GM23248 (cell line): ENCODE data around the gene DKK3.

Experiments
- EZH2 ChIP-seq: fragments of 200-600 bp; sonication (generic); IDR thresholded peaks from 2 replicates; pipeline ENCODE4 v1.6.1; 2018; ENCODE audit warnings: antibody characterized with exemption, mild to moderate bottlenecking; ENCODE audit not compliant: insufficient read depth, poor library complexity, severe bottlenecking
- EZH2phosphoT487 ChIP-seq: fragments of 200-600 bp; sonication (generic); IDR thresholded peaks from 2 replicates; pipeline ENCODE4 v1.6.1; 2018; ENCODE audit warnings: antibody characterized with exemption, moderate library complexity, mild to moderate bottlenecking, low read depth; ENCODE audit not compliant: insufficient read depth

DNA sequence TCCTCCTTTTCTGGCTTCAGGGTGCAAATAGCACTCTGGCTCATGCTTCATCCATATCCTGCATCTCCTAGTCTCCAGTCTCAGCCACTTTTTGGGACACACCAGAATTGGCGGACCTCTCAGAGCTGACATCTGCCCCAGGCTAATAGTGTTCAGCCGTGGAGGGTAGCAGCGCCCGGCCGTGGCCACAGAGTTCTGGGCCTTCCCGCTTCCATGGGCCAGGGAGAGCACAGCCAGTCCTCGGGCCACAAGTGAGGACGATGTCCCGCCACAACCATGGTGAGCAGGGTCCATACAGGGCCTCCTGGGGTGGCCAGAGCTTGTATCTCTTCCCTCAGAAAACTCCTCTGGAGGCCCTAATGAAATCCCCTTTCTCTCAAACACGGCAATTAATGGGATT lies 26.0 kb downstream of the DKK3 start:
- no peak for TF ChIP-seq EZH2
- TF ChIP-seq EZH2phosphoT487 = no peak
